MM.1S (cell line): ENCODE measurements around the gene PHF21A.

Source experiments
- DNase-seq: peaks from one replicate; pipeline ENCODE4 v3.0.0-alpha.2; 2015
- H2AFZ ChIP-seq: fragments of 300-600 bp; sonication (generic); 2 replicates; pipeline ENCODE4 v1.6.0; 2016; ENCODE audit warnings: antibody characterized with exemption, low read length
- H3F3A ChIP-seq: fragments of 300-600 bp; sonication (generic); 2 replicates; pipeline ENCODE4 v1.6.1; 2016; ENCODE audit warnings: mild to moderate bottlenecking, antibody characterized with exemption, low read length, moderate library complexity, mixed read lengths; ENCODE audit not compliant: insufficient read depth
- H3K27ac ChIP-seq: fragments of 300-600 bp; sonication (generic); 2 replicates; pipeline ENCODE4 v1.5.1; 2016; ENCODE audit warnings: mild to moderate bottlenecking, low read length
- H3K27me3 ChIP-seq: fragments of 300-600 bp; sonication (generic); replicated peaks from 2 replicates; pipeline ENCODE4 v1.6.0; 2016; ENCODE audit warnings: low read length; ENCODE audit not compliant: insufficient read depth
- H3K36me3 ChIP-seq: fragments of 300-600 bp; sonication (generic); replicated peaks from 2 replicates; pipeline ENCODE4 v1.6.1; 2016; ENCODE audit warnings: mild to moderate bottlenecking, low read length, mixed read lengths; ENCODE audit not compliant: insufficient read depth
- H3K4me1 ChIP-seq: fragments of 300-600 bp; sonication (generic); 2 replicates; pipeline ENCODE4 v1.6.1; 2016; ENCODE audit warnings: low read length, mixed read lengths
- H3K4me2 ChIP-seq: fragments of 300-600 bp; sonication (generic); 2 replicates; pipeline ENCODE4 v1.6.0; 2016; ENCODE audit warnings: low read depth, low read length
- H3K4me3 ChIP-seq: fragments of 300-600 bp; sonication (generic); 2 replicates; pipeline ENCODE4 v1.5.1; 2016; ENCODE audit warnings: low read length, mixed read lengths
- H3K79me2 ChIP-seq: fragments of 300-600 bp; sonication (generic); 2 replicates; pipeline ENCODE4 v1.6.1; 2016; ENCODE audit warnings: mixed run types, low read length, mixed read lengths
- H3K9ac ChIP-seq: fragments of 300-600 bp; sonication (generic); 2 replicates; pipeline ENCODE4 v1.6.1; 2016; ENCODE audit warnings: low read length, mixed read lengths
- H3K9me2 ChIP-seq: fragments of 300-600 bp; sonication (generic); replicated peaks from 2 replicates; pipeline ENCODE4 v1.6.1; 2016; ENCODE audit warnings: mild to moderate bottlenecking, low read length, mixed read lengths; ENCODE audit not compliant: insufficient read depth
- H3K9me3 ChIP-seq: fragments of 300-600 bp; sonication (generic); replicated peaks from 2 replicates; pipeline ENCODE4 v1.6.1; 2016; ENCODE audit warnings: mild to moderate bottlenecking, low read length, mixed read lengths; ENCODE audit not compliant: insufficient read depth
- H4K20me1 ChIP-seq: fragments of 300-600 bp; sonication (generic); 2 replicates; pipeline ENCODE4 v1.6.1; 2016; ENCODE audit warnings: mild to moderate bottlenecking, low read length, moderate library complexity, mixed read lengths; ENCODE audit not compliant: insufficient read depth
- EZH2 ChIP-seq: fragments of 300-600 bp; sonication (generic); optimal IDR thresholded peaks from 2 replicates; pipeline ENCODE3; 2017; ENCODE audit warnings: low read depth, mild to moderate bottlenecking, antibody characterized with exemption, low read length, mixed read lengths
- EZH2phosphoT487 ChIP-seq: fragments of 300-600 bp; sonication (generic); IDR thresholded peaks from 2 replicates; pipeline ENCODE4 v1.6.1; 2018; ENCODE audit warnings: antibody characterized with exemption, low read length
- TF ChIP-seq, protein P1 (sequence below): fragments of 300-600 bp; sonication (generic); IDR thresholded peaks from 2 replicates; pipeline ENCODE4 v1.5.1; 2016; ENCODE audit warnings: antibody characterized with exemption, low read length, mixed read lengths

PHF21A gene

GRCh38 chr11:45935349-45936064, 185.7 kb downstream of the PHF21A start:
- Histone ChIP-seq H3K79me2 (no peaks in the 10 kb centered on the region), H2AFZ (no peak overlapping the region), H3K36me3 (no peaks in the 10 kb centered on the region), H3K27ac (no peak overlapping the region), H3F3A (peaks cover under 1% of the 10 kb centered on the region), H3K27me3 (no peaks in the 10 kb centered on the region), H3K9me3 (no peaks in the 10 kb centered on the region), H3K9ac (no peak overlapping the region), H3K4me3 (no peak overlapping the region), H3K4me2 (no peak overlapping the region), H4K20me1 (no peaks in the 10 kb centered on the region), H3K9me2 (no peaks in the 10 kb centered on the region), H3K4me1 (peaks cover 2% of the 10 kb centered on the region; the same call in 1 of the 2 replicates)
- TF ChIP-seq EZH2 = no peak
- TF ChIP-seq EZH2phosphoT487 = no peak
- TF ChIP-seq, protein P1, sequence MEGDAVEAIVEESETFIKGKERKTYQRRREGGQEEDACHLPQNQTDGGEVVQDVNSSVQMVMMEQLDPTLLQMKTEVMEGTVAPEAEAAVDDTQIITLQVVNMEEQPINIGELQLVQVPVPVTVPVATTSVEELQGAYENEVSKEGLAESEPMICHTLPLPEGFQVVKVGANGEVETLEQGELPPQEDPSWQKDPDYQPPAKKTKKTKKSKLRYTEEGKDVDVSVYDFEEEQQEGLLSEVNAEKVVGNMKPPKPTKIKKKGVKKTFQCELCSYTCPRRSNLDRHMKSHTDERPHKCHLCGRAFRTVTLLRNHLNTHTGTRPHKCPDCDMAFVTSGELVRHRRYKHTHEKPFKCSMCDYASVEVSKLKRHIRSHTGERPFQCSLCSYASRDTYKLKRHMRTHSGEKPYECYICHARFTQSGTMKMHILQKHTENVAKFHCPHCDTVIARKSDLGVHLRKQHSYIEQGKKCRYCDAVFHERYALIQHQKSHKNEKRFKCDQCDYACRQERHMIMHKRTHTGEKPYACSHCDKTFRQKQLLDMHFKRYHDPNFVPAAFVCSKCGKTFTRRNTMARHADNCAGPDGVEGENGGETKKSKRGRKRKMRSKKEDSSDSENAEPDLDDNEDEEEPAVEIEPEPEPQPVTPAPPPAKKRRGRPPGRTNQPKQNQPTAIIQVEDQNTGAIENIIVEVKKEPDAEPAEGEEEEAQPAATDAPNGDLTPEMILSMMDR = no peak
- no peak for DNase-seq

DNA sequence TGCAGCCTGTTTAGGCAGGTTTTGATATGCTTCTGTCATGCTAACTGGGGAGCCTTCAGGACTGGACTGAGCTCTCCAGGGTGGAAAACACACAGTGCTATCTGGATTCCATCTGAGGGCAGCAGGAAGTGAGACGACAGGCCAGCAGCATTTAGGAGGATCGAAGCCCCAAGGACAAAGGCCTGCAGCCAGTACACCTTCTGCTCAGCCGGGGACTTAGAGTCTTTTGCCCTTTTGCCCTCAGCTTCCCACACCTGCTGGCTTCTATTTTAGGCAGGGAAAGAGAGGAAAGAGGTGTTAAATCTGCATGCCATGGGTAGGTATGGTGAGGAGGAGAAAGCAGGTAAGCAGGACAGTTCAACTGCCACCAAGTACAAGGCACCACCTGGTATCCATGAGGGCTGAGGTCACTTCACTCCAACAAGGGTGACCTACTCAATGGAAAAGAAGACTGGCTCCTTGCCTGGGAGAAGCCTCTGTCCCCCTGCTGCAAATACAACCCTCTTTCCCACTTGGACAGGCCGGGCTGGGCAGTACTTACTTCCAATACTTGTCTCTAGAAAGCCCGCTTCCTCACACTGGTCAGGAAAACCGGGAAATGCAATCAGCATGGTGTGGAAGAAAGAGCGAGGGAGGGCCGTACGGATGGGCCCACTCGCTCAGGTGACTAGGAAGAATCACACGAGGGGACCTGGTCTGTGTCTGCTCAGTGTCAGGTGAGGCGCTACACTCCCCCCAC, 186.5 kb downstream of the PHF21A start:
- no peaks in the 10 kb centered on the region for H3K79me2 ChIP-seq
- H3K9me3 ChIP-seq = no peaks in the 10 kb centered on the region
- H3K4me1 ChIP-seq = peaks cover 8% of the 10 kb centered on the region; the same call in 1 of the 2 replicates
- peaks cover 7% of the 10 kb centered on the region for H3F3A ChIP-seq
- H3K36me3 ChIP-seq = no peaks in the 10 kb centered on the region
- H3K9me2 ChIP-seq = no peaks in the 10 kb centered on the region
- DNase-seq = no peak
- H2AFZ ChIP-seq = no peak overlapping the region
- H3K4me2 ChIP-seq = no peak overlapping the region
- no peaks in the 10 kb centered on the region for H4K20me1 ChIP-seq
- H3K9ac ChIP-seq = no peak overlapping the region
- no peak overlapping the region for H3K27ac ChIP-seq
- TF ChIP-seq, protein P1 = no peak
- TF ChIP-seq EZH2phosphoT487 (no peak), EZH2 (no peak)
- no peaks in the 10 kb centered on the region for H3K27me3 ChIP-seq
- H3K4me3 ChIP-seq = no peak overlapping the region

GRCh38 chr11:45933846-45934579, 187.2 kb downstream of the PHF21A start:
- Histone ChIP-seq H4K20me1 (no peaks in the 10 kb centered on the region), H3K4me2 (no peak overlapping the region), H3K27me3 (no peaks in the 10 kb centered on the region), H3K79me2 (no peaks in the 10 kb centered on the region), H2AFZ (no peak overlapping the region), H3F3A (peaks cover 12% of the 10 kb centered on the region), H3K9ac (no peak overlapping the region), H3K4me3 (no peak overlapping the region), H3K9me3 (no peaks in the 10 kb centered on the region), H3K36me3 (no peaks in the 10 kb centered on the region), H3K27ac (no peak overlapping the region), H3K4me1 (peaks cover 13% of the 10 kb centered on the region; the same call in 1 of the 2 replicates), H3K9me2 (no peaks in the 10 kb centered on the region)
- DNase-seq = no peak
- TF ChIP-seq, protein P1 = no peak
- TF ChIP-seq EZH2 (no peak), EZH2phosphoT487 (no peak)
